Activated CD4-positive, alpha-beta T cell treated with anti-CD3 and anti-CD28 coated beads, Interleukin-2, amount 10 ng/mL, durations not matched to agents 24 days and 14 days (primary cell): ENCODE results near the gene CEP72. TPM values are rescaled to one million over a fixed set of nuclear protein-coding genes. Genes with fewer than 3 reads are reported as not detected.

Experiments
- DNase-seq: peaks from one replicate; pipeline ENCODE4 v3.0.0; 2022
- H3K27ac Mint-ChIP-seq: one replicate; pipeline ENCODE4 v1.8.0; 2022; ENCODE audit warnings: mild to moderate bottlenecking, mixed read lengths
- H3K27me3 Mint-ChIP-seq: one replicate; pipeline ENCODE4 v1.8.0; 2022; ENCODE audit warnings: mixed read lengths
- H3K36me3 Mint-ChIP-seq: one replicate; pipeline ENCODE4 v1.8.0; 2022; ENCODE audit warnings: low read depth, mild to moderate bottlenecking, mixed read lengths
- H3K4me1 Mint-ChIP-seq: one replicate; pipeline ENCODE4 v1.8.0; 2021; ENCODE audit warnings: mixed read lengths
- H3K4me3 Mint-ChIP-seq: one replicate; pipeline ENCODE4 v1.8.0; 2022; ENCODE audit warnings: mild to moderate bottlenecking, moderate library complexity, mixed read lengths
- H3K9me3 Mint-ChIP-seq: one replicate; pipeline ENCODE4 v1.8.0; 2021; ENCODE audit warnings: mixed read lengths
- intact Hi-C: fragments of 100-400 bp; cut with micrococcal nuclease; formaldehyde crosslinking; loops from one replicate; pipeline ENCODE4 v1.15.1; 2023
- total RNA-seq: library from RNA; stranded (reverse); gene quantifications from 2 replicates; pipeline ENCODE4 v1.2.3, GENCODE V29; 2022

Gene CEP72
- total RNA-seq, 1 donor from 2014 or later, result 36.0 TPM

DNA sequence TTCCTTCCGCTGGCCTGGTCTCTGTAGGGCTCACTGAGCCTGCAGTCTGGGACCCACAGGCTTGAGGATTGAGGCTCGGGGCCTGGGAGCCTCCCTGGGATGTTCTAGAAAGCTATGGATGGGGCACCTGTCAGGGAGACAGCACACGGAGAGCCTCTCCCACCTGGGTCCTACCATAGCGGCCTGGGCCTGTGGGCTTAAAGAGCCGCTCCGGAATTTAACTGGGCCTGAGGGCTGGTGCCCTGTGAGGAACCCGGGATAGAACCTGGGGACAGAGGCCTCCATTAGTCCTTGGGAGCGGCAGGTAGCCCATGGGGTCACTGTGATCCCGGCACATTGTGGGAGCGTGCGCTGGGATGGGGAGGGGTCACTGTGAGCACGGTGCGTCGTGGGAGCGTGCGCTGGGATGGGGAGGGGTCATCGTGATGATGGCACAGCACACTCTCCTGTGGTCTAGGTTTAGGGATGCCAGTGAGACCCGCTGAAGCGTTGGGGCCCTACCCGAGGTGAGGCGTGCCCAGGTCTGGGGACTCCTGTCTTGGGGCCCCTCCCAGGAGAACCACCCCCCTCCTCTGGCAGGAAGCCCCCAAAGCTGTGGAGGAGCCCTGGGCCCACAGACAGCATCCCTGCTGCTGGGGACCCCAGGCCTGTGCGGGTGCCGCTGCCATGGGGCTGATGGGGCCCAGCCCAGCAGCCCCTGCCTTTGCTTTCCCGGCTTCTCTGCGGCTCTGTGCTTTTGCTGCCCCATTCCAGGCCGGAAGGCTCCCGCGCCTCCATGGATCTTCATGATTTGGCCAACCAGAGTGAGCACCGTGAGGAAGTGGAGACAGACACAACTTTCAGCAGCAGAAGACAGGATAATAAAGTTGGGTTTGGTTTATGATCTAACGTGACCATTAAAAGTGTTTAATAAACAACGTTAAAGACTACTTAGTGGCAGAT, 3.4 kb upstream of the CEP72 start:
- Mint-ChIP-seq H3K4me3 (no peak overlapping the region), H3K27ac (no peak overlapping the region), H3K9me3 (no peaks in the 10 kb centered on the region), H3K36me3 (peaks cover 3% of the 10 kb centered on the region), H3K27me3 (peaks cover 7% of the 10 kb centered on the region), H3K4me1 (peaks cover 29% of the 10 kb centered on the region)
- intact Hi-C loops, result no loop called here
- DNase-seq, result no peak

GRCh38 chr5:609506-609905, 2.6 kb upstream of the CEP72 start:
- DNase-seq, result peak; percentile 57
- intact Hi-C loops, result no loop called here
- H3K27me3 Mint-ChIP-seq, result peaks cover 7% of the 10 kb centered on the region
- no peaks in the 10 kb centered on the region for H3K9me3 Mint-ChIP-seq
- H3K36me3 Mint-ChIP-seq, result peaks cover 8% of the 10 kb centered on the region
- no peak overlapping the region for H3K4me3 Mint-ChIP-seq
- peaks cover 36% of the 10 kb centered on the region for H3K4me1 Mint-ChIP-seq
- H3K27ac Mint-ChIP-seq, result no peak overlapping the region

- H3K27ac Mint-ChIP-seq, result peak overlapping the region; percentile 26
- peak overlapping the region; percentile 87 for H3K4me3 Mint-ChIP-seq
- no peaks in the 10 kb centered on the region for H3K9me3 Mint-ChIP-seq
- H3K4me1 Mint-ChIP-seq, result peaks cover 38% of the 10 kb centered on the region
- H3K36me3 Mint-ChIP-seq, result peaks cover 12% of the 10 kb centered on the region
- peaks cover 6% of the 10 kb centered on the region for H3K27me3 Mint-ChIP-seq
- intact Hi-C loops, result loop anchor here (5.0 kb wide), 3 partner anchors 82 to 338 kb away; partner anchors contain the start of genes PDCD6 and TPPP
- no peak for DNase-seq
Measured at GRCh38 chr5:610011-610743, 2.0 kb upstream of the CEP72 start.

- peaks cover 42% of the 10 kb centered on the region for H3K4me1 Mint-ChIP-seq
- peaks cover 4% of the 10 kb centered on the region for H3K27me3 Mint-ChIP-seq
- H3K27ac Mint-ChIP-seq, result peak overlapping the region; percentile 73
- H3K36me3 Mint-ChIP-seq, result peaks cover 16% of the 10 kb centered on the region
- DNase-seq, result peak; percentile 60
- peak overlapping the region; percentile 87 for H3K4me3 Mint-ChIP-seq
- intact Hi-C loops, result loop anchor here (5.0 kb wide), 3 partner anchors 81 to 339 kb away; partner anchors contain the start of genes PDCD6 and TPPP
- H3K9me3 Mint-ChIP-seq, result no peaks in the 10 kb centered on the region
Measured at GRCh38 chr5:610744-611730, 1.1 kb upstream of the CEP72 start.

GRCh38 chr5:612498-613424, 621 bp downstream of the CEP72 start:
- peak; percentile 64 for DNase-seq
- peak overlapping the region; percentile 88 for H3K27ac Mint-ChIP-seq
- intact Hi-C loops, result loop anchor here (2.0 to 5.0 kb wide), 5 partner anchors 80 to 340 kb away; partner anchors contain the start of genes PDCD6 and TPPP
- peaks cover 2% of the 10 kb centered on the region for H3K27me3 Mint-ChIP-seq
- H3K9me3 Mint-ChIP-seq, result no peaks in the 10 kb centered on the region
- peak overlapping the region; percentile 87 for H3K4me3 Mint-ChIP-seq
- peaks cover 43% of the 10 kb centered on the region for H3K4me1 Mint-ChIP-seq
- H3K36me3 Mint-ChIP-seq, result peaks cover 23% of the 10 kb centered on the region

DNA sequence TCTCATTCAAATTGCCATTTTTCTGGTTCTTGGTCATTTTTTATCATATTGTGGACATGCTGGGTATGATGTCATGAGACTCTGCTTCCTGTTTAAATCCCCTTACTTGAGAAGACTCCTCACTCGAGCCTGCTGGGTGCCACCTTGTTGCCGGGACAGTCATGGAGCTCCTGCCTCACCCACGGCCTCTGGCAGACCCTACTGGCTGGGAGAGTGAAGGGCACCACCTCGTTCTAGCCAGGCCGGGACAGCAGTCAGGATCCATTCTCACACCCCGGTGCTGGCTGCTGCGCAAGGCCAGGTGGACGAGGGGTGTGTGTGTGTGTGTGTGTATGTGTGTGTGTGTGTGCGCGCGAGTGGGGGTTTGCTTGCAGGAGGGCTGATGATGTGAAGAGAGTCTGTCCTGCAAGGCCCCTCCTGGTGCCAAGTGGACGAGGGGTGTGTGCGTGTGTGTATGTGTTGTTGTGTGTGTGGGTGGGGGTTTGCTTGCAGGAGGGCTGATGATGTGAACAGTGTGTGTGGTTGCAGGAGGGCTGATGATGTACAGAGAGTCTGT, 4.4 kb downstream of the CEP72 start:
- Mint-ChIP-seq H3K27me3 (no peaks in the 10 kb centered on the region), H3K27ac (no peak overlapping the region), H3K36me3 (peaks cover 37% of the 10 kb centered on the region), H3K4me3 (no peak overlapping the region), H3K9me3 (no peaks in the 10 kb centered on the region), H3K4me1 (peaks cover 26% of the 10 kb centered on the region)
- intact Hi-C loops, result no loop called here
- DNase-seq, result no peak

DNA sequence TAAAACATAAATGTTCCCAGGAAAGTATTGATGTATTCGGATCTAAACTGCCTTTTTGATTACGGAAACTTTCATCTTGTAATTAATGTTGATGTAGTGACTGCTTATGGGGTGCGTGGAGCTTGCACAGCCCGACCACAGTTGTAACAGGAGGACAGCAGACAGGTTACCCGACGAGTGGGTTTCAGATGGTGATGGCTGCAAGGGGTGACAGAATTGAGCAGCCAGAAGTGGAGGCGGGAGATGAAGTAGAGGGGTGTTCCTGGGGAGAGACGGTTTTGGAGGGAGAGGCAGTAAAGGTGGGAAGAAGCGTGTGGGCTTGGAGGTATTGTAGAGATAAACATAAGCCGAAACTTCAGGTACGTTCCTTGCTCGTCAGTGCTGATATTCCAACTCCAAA, 5.8 kb downstream of the CEP72 start:
- intact Hi-C loops, result no loop called here
- no peak overlapping the region for H3K27ac Mint-ChIP-seq
- H3K36me3 Mint-ChIP-seq, result peaks cover 36% of the 10 kb centered on the region

GRCh38 chr5:618450-618849, 6.3 kb downstream of the CEP72 start:
- Mint-ChIP-seq H3K27me3 (no peaks in the 10 kb centered on the region), H3K4me1 (peaks cover 20% of the 10 kb centered on the region), H3K27ac (no peak overlapping the region), H3K4me3 (no peak overlapping the region), H3K9me3 (no peaks in the 10 kb centered on the region), H3K36me3 (peaks cover 33% of the 10 kb centered on the region)
- DNase-seq, result no peak
- intact Hi-C loops, result no loop called here

More for the DNA sequence above, 5.8 kb downstream of the CEP72 start:
- H3K9me3 Mint-ChIP-seq, result no peaks in the 10 kb centered on the region
- peaks cover 22% of the 10 kb centered on the region for H3K4me1 Mint-ChIP-seq
- H3K27me3 Mint-ChIP-seq, result no peaks in the 10 kb centered on the region
- no peak for DNase-seq
- H3K4me3 Mint-ChIP-seq, result no peak overlapping the region

DNA sequence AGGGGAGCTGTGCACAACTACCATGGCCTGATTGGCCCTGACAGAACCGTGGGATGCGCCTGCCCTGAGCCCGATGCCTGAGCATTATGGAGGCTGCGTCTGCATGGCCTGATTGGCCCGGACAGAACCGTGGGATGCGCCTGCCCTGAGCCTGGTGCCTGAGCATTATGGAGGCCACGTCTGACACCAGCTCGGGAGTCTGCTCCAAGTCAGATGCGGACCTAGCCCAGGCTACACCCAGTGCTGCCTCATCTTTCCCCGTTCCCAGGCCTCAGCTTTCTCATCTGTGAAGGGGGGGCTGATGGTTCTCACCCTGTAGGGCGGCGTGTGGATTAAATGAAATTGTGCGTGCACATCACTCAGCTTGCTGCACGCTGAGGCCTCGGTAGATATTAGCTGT, 7.3 kb downstream of the CEP72 start:
- Mint-ChIP-seq H3K36me3 (peaks cover 30% of the 10 kb centered on the region), H3K27me3 (no peaks in the 10 kb centered on the region), H3K4me1 (peaks cover 14% of the 10 kb centered on the region), H3K4me3 (no peak overlapping the region), H3K27ac (no peak overlapping the region), H3K9me3 (no peaks in the 10 kb centered on the region)
- no peak for DNase-seq
- intact Hi-C loops, result no loop called here

DNA sequence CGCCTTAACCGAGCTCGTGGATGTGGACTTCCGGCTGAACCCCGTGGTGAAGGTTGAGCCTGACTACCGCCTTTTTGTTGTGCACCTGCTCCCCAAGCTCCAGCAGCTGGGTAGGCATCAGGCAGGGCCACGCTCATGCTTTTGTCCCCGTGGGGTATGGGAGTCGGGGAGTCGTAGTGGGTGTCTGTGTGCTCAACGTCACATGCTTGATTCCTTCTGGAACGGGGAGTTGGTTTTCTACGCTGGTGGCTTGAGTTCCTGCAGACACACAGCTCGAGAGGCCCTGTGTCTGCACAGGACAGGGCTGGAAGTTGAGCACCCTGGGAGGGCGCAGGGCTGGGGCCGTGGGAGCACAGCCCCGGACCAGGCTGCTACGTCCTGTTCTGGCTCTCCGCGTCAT, 8.0 kb downstream of the CEP72 start:
- no peaks in the 10 kb centered on the region for H3K27me3 Mint-ChIP-seq
- H3K9me3 Mint-ChIP-seq, result no peaks in the 10 kb centered on the region
- no peak overlapping the region for H3K4me3 Mint-ChIP-seq
- H3K27ac Mint-ChIP-seq, result no peak overlapping the region
- peaks cover 29% of the 10 kb centered on the region for H3K36me3 Mint-ChIP-seq
- intact Hi-C loops, result no loop called here
- H3K4me1 Mint-ChIP-seq, result peaks cover 11% of the 10 kb centered on the region
- no peak for DNase-seq

GRCh38 chr5:620586-621180, 8.5 kb downstream of the CEP72 start:
- intact Hi-C loops, result no loop called here
- no peak overlapping the region for H3K27ac Mint-ChIP-seq
- H3K27me3 Mint-ChIP-seq, result no peaks in the 10 kb centered on the region
- no peak overlapping the region for H3K4me3 Mint-ChIP-seq
- H3K36me3 Mint-ChIP-seq, result peaks cover 25% of the 10 kb centered on the region
- peaks cover 6% of the 10 kb centered on the region for H3K4me1 Mint-ChIP-seq
- no peaks in the 10 kb centered on the region for H3K9me3 Mint-ChIP-seq
- no peak for DNase-seq

DNA sequence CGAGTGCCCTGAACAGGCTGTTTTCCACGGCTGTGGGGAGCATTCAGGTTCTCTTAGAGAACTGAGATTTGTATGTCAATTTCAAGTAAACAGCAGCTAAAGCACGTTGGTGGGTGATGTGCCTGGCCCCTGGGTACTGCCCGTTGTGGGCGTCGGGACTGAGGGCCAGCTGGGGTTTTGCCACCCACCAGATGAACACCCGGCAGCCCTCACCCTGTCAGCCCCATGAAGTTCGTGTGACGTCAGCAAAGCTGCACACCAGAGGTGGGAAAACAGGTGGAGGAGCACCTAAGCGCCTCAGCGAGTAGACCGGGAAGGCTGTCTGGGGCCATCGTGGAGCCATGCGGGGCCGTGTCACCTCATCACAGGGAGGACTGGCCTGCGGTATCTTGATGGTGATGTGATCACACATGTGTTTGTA, 9.2 kb downstream of the CEP72 start:
- DNase-seq, result no peak
- H3K27ac Mint-ChIP-seq, result no peak overlapping the region
- H3K4me1 Mint-ChIP-seq, result peaks cover 3% of the 10 kb centered on the region
- intact Hi-C loops, result no loop called here
- H3K36me3 Mint-ChIP-seq, result peaks cover 24% of the 10 kb centered on the region
- no peak overlapping the region for H3K4me3 Mint-ChIP-seq
- no peaks in the 10 kb centered on the region for H3K27me3 Mint-ChIP-seq
- no peaks in the 10 kb centered on the region for H3K9me3 Mint-ChIP-seq
